H9 (cell line): ENCODE measurements around the gene STAT1. TPM values are rescaled to one million over a fixed set of nuclear protein-coding genes. Genes with fewer than 3 reads are reported as not detected.

Experiments used
- DNase-seq: peaks from one replicate; pipeline ENCODE4 v3.0.0-alpha.2; 2017
- H2AFZ ChIP-seq: one replicate; pipeline ENCODE4 v1.6.1; 2013; ENCODE audit warnings: mild to moderate bottlenecking, low read length, control low read depth, moderate library complexity
- H2AK5ac ChIP-seq: 2 replicates; pipeline ENCODE4 v1.6.1; 2013; ENCODE audit warnings: low read length, control low read depth, mixed read lengths; ENCODE audit not compliant: insufficient read length
- H2BK120ac ChIP-seq: one replicate; pipeline ENCODE4 v1.6.1; 2013; ENCODE audit warnings: low read depth, mild to moderate bottlenecking, low read length, control low read depth, inconsistent platforms; ENCODE audit not compliant: poor library complexity, severe bottlenecking
- H2BK12ac ChIP-seq: 2 replicates; pipeline ENCODE4 v1.6.1; 2013; ENCODE audit warnings: low read length, control low read depth, mixed read lengths, low read depth; ENCODE audit not compliant: insufficient read length
- H2BK15ac ChIP-seq: 2 replicates; pipeline ENCODE4 v1.6.1; 2013; ENCODE audit warnings: low read depth, low read length, control low read depth
- H2BK20ac ChIP-seq: one replicate; pipeline ENCODE4 v1.6.1; 2013; ENCODE audit warnings: low read depth, mild to moderate bottlenecking, low read length, control low read depth, inconsistent platforms; ENCODE audit not compliant: poor library complexity, severe bottlenecking
- H2BK5ac ChIP-seq: 2 replicates; pipeline ENCODE4 v1.6.1; 2013; ENCODE audit warnings: low read length, control low read depth, mixed read lengths; ENCODE audit not compliant: insufficient read length
- H3K14ac ChIP-seq: 2 replicates; pipeline ENCODE4 v1.6.1; 2013; ENCODE audit warnings: low read length, control low read depth; ENCODE audit not compliant: insufficient read depth
- H3K18ac ChIP-seq: 2 replicates; pipeline ENCODE4 v1.6.1; 2013; ENCODE audit warnings: low read depth, mild to moderate bottlenecking, mixed read lengths, low read length, control low read depth; ENCODE audit not compliant: insufficient read length
- H3K23ac ChIP-seq: 2 replicates; pipeline ENCODE4 v1.6.1; 2013; ENCODE audit warnings: low read length, control low read depth, mixed read lengths, low read depth; ENCODE audit not compliant: insufficient read length
- H3K23me2 ChIP-seq: 2 replicates; pipeline ENCODE4 v1.6.1; 2013; ENCODE audit warnings: low read depth, mild to moderate bottlenecking, mixed read lengths, low read length, control low read depth; ENCODE audit not compliant: insufficient read length, poor library complexity, severe bottlenecking
- H3K27ac ChIP-seq: 2 replicates; pipeline ENCODE4 v1.5.1; 2013; ENCODE audit warnings: low read length, control low read depth, mixed read lengths, low read depth; ENCODE audit not compliant: insufficient read length
- H3K27me3 ChIP-seq: 2 replicates; pipeline ENCODE4 v1.6.1; 2013; ENCODE audit warnings: low read length, control low read depth, inconsistent platforms; ENCODE audit not compliant: insufficient read depth
- H3K4ac ChIP-seq: 2 replicates; pipeline ENCODE4 v1.6.1; 2013; ENCODE audit warnings: low read depth, mild to moderate bottlenecking, control low read depth, inconsistent platforms, low read length, moderate library complexity
- H3K4me1 ChIP-seq: 2 replicates; pipeline ENCODE4 v1.6.1; 2013; ENCODE audit warnings: low read length, control low read depth, inconsistent platforms; ENCODE audit not compliant: insufficient read depth
- H3K4me2 ChIP-seq: 2 replicates; pipeline ENCODE4 v1.6.1; 2013; ENCODE audit warnings: low read length, control low read depth, mixed read lengths; ENCODE audit not compliant: insufficient read length, insufficient read depth
- H3K56ac ChIP-seq: 2 replicates; pipeline ENCODE4 v1.6.1; 2013; ENCODE audit warnings: low read depth, mild to moderate bottlenecking, mixed read lengths, low read length, control low read depth; ENCODE audit not compliant: insufficient read length
- H3K79me1 ChIP-seq: 2 replicates; pipeline ENCODE4 v1.6.1; 2013; ENCODE audit warnings: low read depth, mild to moderate bottlenecking, moderate library complexity, low read length, control low read depth, inconsistent platforms; ENCODE audit not compliant: insufficient read depth, poor library complexity, severe bottlenecking
- H3K79me2 ChIP-seq: 2 replicates; pipeline ENCODE4 v1.6.1; 2013; ENCODE audit warnings: low read length, control low read depth, inconsistent platforms; ENCODE audit not compliant: insufficient read depth
- H3K9ac ChIP-seq: 2 replicates; pipeline ENCODE4 v1.6.1; 2013; ENCODE audit warnings: low read length, control low read depth, mixed read lengths; ENCODE audit not compliant: insufficient read length; ENCODE audit errors: extremely low read depth
- H3K9me3 ChIP-seq: one replicate; pipeline ENCODE4 v1.6.1; 2013; ENCODE audit warnings: low read depth, low read length, inconsistent platforms; ENCODE audit not compliant: control insufficient read depth
- H3T11ph ChIP-seq: one replicate; pipeline ENCODE4 v1.6.1; 2013; ENCODE audit warnings: mild to moderate bottlenecking, low read length, control low read depth, inconsistent platforms
- H4K20me1 ChIP-seq: one replicate; pipeline ENCODE4 v1.6.1; 2013; ENCODE audit not compliant: control insufficient read depth, insufficient read length, insufficient read depth
- H4K5ac ChIP-seq: 2 replicates; pipeline ENCODE4 v1.6.1; 2013; ENCODE audit warnings: low read depth, mild to moderate bottlenecking, mixed read lengths, low read length, control low read depth; ENCODE audit not compliant: insufficient read length
- H4K8ac ChIP-seq: replicated peaks from 2 replicates; pipeline ENCODE4 v1.6.1; 2013; ENCODE audit warnings: low read length, control low read depth, mixed read lengths, low read depth; ENCODE audit not compliant: insufficient read length
- H4K91ac ChIP-seq: 2 replicates; pipeline ENCODE4 v1.6.1; 2013; ENCODE audit warnings: low read depth, mild to moderate bottlenecking, moderate library complexity, mixed read lengths, low read length, control low read depth; ENCODE audit not compliant: insufficient read length
- H3K27ac Mint-ChIP-seq, 3 experiments: 2 replicates in 2 of 3; 3 replicates in 1 of 3; pipeline ENCODE4 v1.8.0; 2020 to 2021; ENCODE audit warnings: mixed read lengths in 3 of 3, mild to moderate bottlenecking in 1 of 3, moderate library complexity in 1 of 3
- H3K27me3 Mint-ChIP-seq: 2 replicates; pipeline ENCODE4 v1.8.0; 2021; ENCODE audit warnings: low read depth, mild to moderate bottlenecking, moderate library complexity, mixed read lengths
- H3K36me3 Mint-ChIP-seq, 3 experiments: 2 replicates in 2 of 3; 3 replicates in 1 of 3; pipeline ENCODE4 v1.8.0; 2020 to 2021; ENCODE audit warnings: low read depth in 3 of 3, mixed read lengths in 3 of 3; ENCODE audit not compliant: insufficient read depth in 1 of 3
- H3K4me1 Mint-ChIP-seq, 2 experiments: 2 replicates each; pipeline ENCODE4 v1.8.0; 2020; ENCODE audit warnings: mixed read lengths in 2 of 2
- H3K4me3 Mint-ChIP-seq, 2 experiments: 2 replicates in 1 of 2; 3 replicates in 1 of 2; pipeline ENCODE4 v1.8.0; 2020 to 2021; ENCODE audit warnings: mild to moderate bottlenecking in 2 of 2, mixed read lengths in 2 of 2, moderate library complexity in 1 of 2
- H3K9me3 Mint-ChIP-seq, 2 experiments: 2 replicates in 1 of 2; 3 replicates in 1 of 2; pipeline ENCODE4 v1.8.0; 2020; ENCODE audit warnings: mild to moderate bottlenecking in 2 of 2, mixed read lengths in 2 of 2, moderate library complexity in 1 of 2
- CTCF ChIP-seq: fragments of 200-600 bp; sonication (generic); conservative IDR thresholded peaks from 3 replicates; pipeline ENCODE4 v1.8.0; 2021; ENCODE audit warnings: antibody characterized with exemption, mild to moderate bottlenecking
- WGBS: extraction: QIAGEN DNeasy Blood & Tissue Kit; methylation state at CpG from one replicate; pipeline ENCODE4 v1.1.7; 2013; ENCODE audit warnings: missing lambda C conversion rate, low lambda C conversion rate, mixed read lengths; ENCODE audit not compliant: insufficient read length; ENCODE audit errors: extremely low coverage; 5-methylcytosine and 5-hydroxymethylcytosine counted together
- total RNA-seq: library from RNA; stranded (reverse); gene quantifications from 2 replicates; pipeline ENCODE4 v1.2.1, GENCODE V29; 2021

The STAT1 gene
- total RNA-seq, 1 experiment from 2014 or later: 48.1 TPM

DNA sequence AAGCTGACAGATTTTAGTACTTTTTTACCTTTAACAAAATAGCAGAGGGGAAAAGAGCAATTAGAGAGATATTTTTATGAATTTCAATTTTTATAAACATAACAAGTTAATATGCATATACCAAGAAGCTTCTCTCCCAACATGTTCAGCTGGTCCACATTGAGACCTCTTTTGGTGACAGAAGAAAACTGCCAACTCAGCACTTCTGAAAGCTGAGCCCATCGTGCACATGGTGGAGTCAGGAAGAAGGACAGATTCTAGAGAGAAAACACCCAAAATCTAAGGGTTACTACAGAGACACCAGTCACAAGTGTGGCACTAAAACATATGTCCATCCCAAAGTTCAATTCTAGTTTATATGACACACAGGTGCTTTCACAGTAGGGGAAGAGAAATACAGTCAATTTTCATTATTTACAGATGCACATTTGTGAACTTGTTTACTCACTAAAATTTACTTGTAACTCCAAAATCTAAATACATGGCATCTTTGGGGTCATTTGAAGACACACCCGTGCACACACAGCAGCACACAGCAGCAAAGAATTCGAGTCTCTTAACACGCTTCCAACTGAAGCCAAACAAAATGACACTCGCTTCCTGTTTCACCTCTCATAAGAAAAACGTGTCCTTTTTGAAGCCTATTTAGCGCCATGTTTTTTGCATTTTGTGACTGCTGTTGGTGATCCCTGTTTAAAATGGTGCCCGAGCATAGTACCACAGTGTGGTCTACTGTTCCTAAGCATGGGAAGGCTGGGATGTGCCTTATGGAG is 31.5 kb downstream of the STAT1 start:
- H3K4me1 ChIP-seq: no peaks in the 10 kb centered on the region
- no peak overlapping the region for H2BK15ac ChIP-seq
- no peaks in the 10 kb centered on the region for H3K79me2 ChIP-seq
- no peak overlapping the region for H3K9ac ChIP-seq
- no peaks in the 10 kb centered on the region for H4K20me1 ChIP-seq
- H3K4ac ChIP-seq: no peak overlapping the region
- Mint-ChIP-seq H3K36me3 (peaks cover 50 to 94% (median 94%) of the 10 kb centered on the region in 3 experiments; a peak in 6 of 7 replicates), H3K4me1 (no peaks in the 10 kb centered on the region), H3K9me3 (no peaks in the 10 kb centered on the region), H3K27me3 (no peaks in the 10 kb centered on the region), H3K4me3 (no peak overlapping the region), H3K27ac (no peak overlapping the region)
- TF ChIP-seq CTCF: no peak
- no peaks in the 10 kb centered on the region for H3K23me2 ChIP-seq
- no CpG with 5 or more reads among the region's 8 CpGs for WGBS
- no peak overlapping the region for H2BK20ac ChIP-seq
- no peak overlapping the region for H3K4me2 ChIP-seq
- H3K56ac ChIP-seq: no peak overlapping the region
- H3K23ac ChIP-seq: no peak overlapping the region
- no peak overlapping the region for H3K27ac ChIP-seq
- no peak for DNase-seq
- H2AFZ ChIP-seq: no peak overlapping the region
- H2BK120ac ChIP-seq: no peak overlapping the region
- no peaks in the 10 kb centered on the region for H3K79me1 ChIP-seq
- H2AK5ac ChIP-seq: no peak overlapping the region
- no peak overlapping the region for H4K8ac ChIP-seq
- no peak overlapping the region for H3K14ac ChIP-seq
- H4K91ac ChIP-seq: no peak overlapping the region
- no peak overlapping the region for H3K18ac ChIP-seq
- H3K27me3 ChIP-seq: no peaks in the 10 kb centered on the region
- H4K5ac ChIP-seq: no peak overlapping the region
- no peak overlapping the region for H2BK12ac ChIP-seq
- no peak overlapping the region for H2BK5ac ChIP-seq
- H3K9me3 ChIP-seq: no peaks in the 10 kb centered on the region
- no peak overlapping the region for H3T11ph ChIP-seq
